Fibroblast of lung (primary cell): ENCODE measurements around the gene CYLC1. TPM values are rescaled to one million over a fixed set of nuclear protein-coding genes. Genes with fewer than 3 reads are reported as not detected.
A peak's percentile ranks its signal among the peaks of the same experiment; 100 is the strongest.

Source experiments
- DNase-seq, 2 donors: peaks; one replicate each; pipeline versions ENCODE4 v3.0.0 to v3.0.0-alpha.2; 2010; ENCODE audit warnings: low read depth in 2 of 2
- H2AFZ ChIP-seq: 2 replicates; pipeline ENCODE4 v1.5.1; 2012; ENCODE audit warnings: low read length, control low read depth, inconsistent platforms
- H3K27ac ChIP-seq: 2 replicates; pipeline ENCODE4 v1.5.1; 2011; ENCODE audit warnings: low read length, control low read depth; ENCODE audit not compliant: insufficient read depth
- H3K27me3 ChIP-seq: 2 replicates; pipeline ENCODE4 v1.5.1; 2011; ENCODE audit warnings: mild to moderate bottlenecking, low read length; ENCODE audit not compliant: control insufficient read depth, insufficient read depth
- H3K36me3 ChIP-seq: 2 replicates; pipeline ENCODE4 v1.5.1; 2011; ENCODE audit warnings: low read length; ENCODE audit not compliant: control insufficient read depth, insufficient read depth
- H3K4me1 ChIP-seq: 2 replicates; pipeline ENCODE4 v1.5.1; 2011; ENCODE audit warnings: low read length; ENCODE audit not compliant: control insufficient read depth, insufficient read depth; ENCODE audit errors: extremely low read depth
- H3K4me2 ChIP-seq: 2 replicates; pipeline ENCODE4 v1.5.1; 2011; ENCODE audit warnings: low read length, control low read depth; ENCODE audit not compliant: insufficient read depth; ENCODE audit errors: extremely low read depth
- H3K4me3 ChIP-seq, 4 experiments: fragments of 200-600 bp in 1 of 4; sonication (generic) in 1 of 4; replicated peaks in 1 of 4; 2 replicates each; pipeline ENCODE4 v1.5.1; 2011 to 2016; ENCODE audit warnings: low read length in 4 of 4, low read depth in 3 of 4, mild to moderate bottlenecking in 3 of 4, control low read depth in 2 of 4, inconsistent platforms in 1 of 4, mixed read lengths in 1 of 4; ENCODE audit not compliant: insufficient read depth in 1 of 4; ENCODE audit errors: control extremely low read depth in 1 of 4
- H3K79me2 ChIP-seq: 2 replicates; pipeline ENCODE4 v1.5.1; 2012; ENCODE audit warnings: mild to moderate bottlenecking, low read length, inconsistent platforms; ENCODE audit not compliant: control insufficient read depth, insufficient read depth
- H3K9ac ChIP-seq: 2 replicates; pipeline ENCODE4 v1.5.1; 2011; ENCODE audit warnings: mild to moderate bottlenecking, low read length, control low read depth; ENCODE audit not compliant: insufficient read depth
- H3K9me3 ChIP-seq: 2 replicates; pipeline ENCODE4 v1.5.1; 2012; ENCODE audit warnings: low read depth, low read length; ENCODE audit not compliant: control insufficient read depth, insufficient read depth
- H4K20me1 ChIP-seq: 2 replicates; pipeline ENCODE4 v1.5.1; 2011; ENCODE audit warnings: low read length; ENCODE audit not compliant: control insufficient read depth, insufficient read depth; ENCODE audit errors: extremely low read depth
- EZH2 ChIP-seq: IDR thresholded peaks from 2 replicates; pipeline ENCODE4 v1.5.1; 2012; ENCODE audit warnings: low read length, control low read depth, mild to moderate bottlenecking; ENCODE audit errors: missing control alignments
- polyA plus RNA-seq, 2 donors: library from polyadenylated mRNA; depleted of rRNA in 1 of 2; stranded (reverse) in 1 of 2; unstranded in 1 of 2; fragments of >200 nt; gene quantifications; 2 replicates each; pipeline ENCODE4 v1.2.1, GENCODE V29; 2011 to 2012; ENCODE audit warnings: missing spikeins in 1 of 2
- total RNA-seq: library from RNA; depleted of rRNA; stranded (reverse); fragments of >200 nt; gene quantifications from 2 replicates; pipeline ENCODE4 v1.2.1, GENCODE V29; 2014
- TF ChIP-seq, protein P1 (sequence below), 2 donors: IDR thresholded peaks in 1 of 2; conservative IDR thresholded peaks in 1 of 2; 1 replicate in 1 of 2; 2 replicates in 1 of 2; pipeline ENCODE4 v1.5.1; 2011 to 2012; ENCODE audit warnings: low read length in 2 of 2, control low read depth in 1 of 2, inconsistent platforms in 1 of 2, low read depth in 1 of 2, mild to moderate bottlenecking in 1 of 2

The CYLC1 gene
- total and polyA plus RNA-seq, 2 donors (not counting 1 experiment from before 2014, with no cell fraction given) = not detected

DNA sequence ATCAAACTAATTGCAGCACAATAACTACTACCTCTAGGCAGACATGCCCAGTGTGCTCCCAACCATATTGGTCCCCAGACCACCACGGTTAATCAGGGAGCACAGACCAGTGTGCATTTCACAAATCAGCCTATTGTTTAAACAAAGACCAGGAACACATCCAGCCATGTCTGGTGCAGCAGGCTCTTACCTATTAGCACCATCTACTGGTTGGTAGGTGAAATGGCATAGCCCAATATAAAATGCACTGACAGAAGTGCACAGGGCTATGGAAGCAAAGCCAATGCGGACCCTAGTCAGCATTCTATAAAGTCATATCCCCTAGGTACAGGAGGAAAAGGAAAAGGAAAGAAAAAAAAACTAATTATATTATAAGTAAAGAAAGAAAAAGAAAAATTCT is 15.5 kb upstream of the CYLC1 start:
- Histone ChIP-seq H2AFZ (no peak overlapping the region), H3K36me3 (no peaks in the 10 kb centered on the region), H3K9me3 (no peaks in the 10 kb centered on the region), H3K4me2 (no peak overlapping the region), H3K4me1 (no peaks in the 10 kb centered on the region), H3K9ac (no peak overlapping the region), H4K20me1 (no peaks in the 10 kb centered on the region), H3K79me2 (no peaks in the 10 kb centered on the region), H3K27ac (no peak overlapping the region), H3K27me3 (no peaks in the 10 kb centered on the region), H3K4me3 (no peak overlapping the region)
- TF ChIP-seq, protein P1, sequence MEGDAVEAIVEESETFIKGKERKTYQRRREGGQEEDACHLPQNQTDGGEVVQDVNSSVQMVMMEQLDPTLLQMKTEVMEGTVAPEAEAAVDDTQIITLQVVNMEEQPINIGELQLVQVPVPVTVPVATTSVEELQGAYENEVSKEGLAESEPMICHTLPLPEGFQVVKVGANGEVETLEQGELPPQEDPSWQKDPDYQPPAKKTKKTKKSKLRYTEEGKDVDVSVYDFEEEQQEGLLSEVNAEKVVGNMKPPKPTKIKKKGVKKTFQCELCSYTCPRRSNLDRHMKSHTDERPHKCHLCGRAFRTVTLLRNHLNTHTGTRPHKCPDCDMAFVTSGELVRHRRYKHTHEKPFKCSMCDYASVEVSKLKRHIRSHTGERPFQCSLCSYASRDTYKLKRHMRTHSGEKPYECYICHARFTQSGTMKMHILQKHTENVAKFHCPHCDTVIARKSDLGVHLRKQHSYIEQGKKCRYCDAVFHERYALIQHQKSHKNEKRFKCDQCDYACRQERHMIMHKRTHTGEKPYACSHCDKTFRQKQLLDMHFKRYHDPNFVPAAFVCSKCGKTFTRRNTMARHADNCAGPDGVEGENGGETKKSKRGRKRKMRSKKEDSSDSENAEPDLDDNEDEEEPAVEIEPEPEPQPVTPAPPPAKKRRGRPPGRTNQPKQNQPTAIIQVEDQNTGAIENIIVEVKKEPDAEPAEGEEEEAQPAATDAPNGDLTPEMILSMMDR (conservative IDR thresholded peaks at IDR 0.05 in 1 of 2, IDR thresholded peaks at IDR 0.05 in 1 of 2; ENCODE audit: low read depth in 1 of 2, low read length in 2 of 2) = peak; percentile 36 to 52
- no peak for TF ChIP-seq EZH2
- peak; percentile 9 to 15 for DNase-seq

DNA sequence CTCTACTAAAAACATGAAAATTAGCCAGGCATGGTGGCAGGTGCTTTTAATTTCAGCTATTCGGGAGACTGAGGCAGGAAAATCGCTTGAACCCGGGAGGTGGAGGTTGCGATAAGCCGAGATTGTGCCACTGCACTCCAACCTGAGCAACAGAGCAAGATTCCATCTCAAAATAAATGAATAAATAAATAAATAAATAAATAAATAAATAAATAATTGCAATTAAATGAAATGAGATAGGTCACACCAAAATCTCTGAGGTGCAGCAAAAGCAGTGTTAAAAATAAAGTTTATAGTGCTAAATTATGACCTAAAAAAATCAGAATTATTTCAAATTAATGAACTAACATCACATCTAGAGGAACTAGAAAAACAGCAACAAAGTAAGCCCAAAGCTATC is 13.6 kb upstream of the CYLC1 start:
- Histone ChIP-seq H2AFZ (no peak overlapping the region), H3K4me3 (no peak overlapping the region), H3K36me3 (no peaks in the 10 kb centered on the region), H3K4me1 (no peaks in the 10 kb centered on the region), H3K9me3 (no peaks in the 10 kb centered on the region), H3K79me2 (no peaks in the 10 kb centered on the region), H4K20me1 (no peaks in the 10 kb centered on the region), H3K27me3 (no peaks in the 10 kb centered on the region), H3K27ac (no peak overlapping the region), H3K4me2 (no peak overlapping the region), H3K9ac (no peak overlapping the region)
- DNase-seq = no peak
- TF ChIP-seq, protein P1 (conservative IDR thresholded peaks at IDR 0.05 in 1 of 2, IDR thresholded peaks at IDR 0.05 in 1 of 2; ENCODE audit: low read depth in 1 of 2, low read length in 2 of 2) = no peak
- no peak for TF ChIP-seq EZH2

DNA sequence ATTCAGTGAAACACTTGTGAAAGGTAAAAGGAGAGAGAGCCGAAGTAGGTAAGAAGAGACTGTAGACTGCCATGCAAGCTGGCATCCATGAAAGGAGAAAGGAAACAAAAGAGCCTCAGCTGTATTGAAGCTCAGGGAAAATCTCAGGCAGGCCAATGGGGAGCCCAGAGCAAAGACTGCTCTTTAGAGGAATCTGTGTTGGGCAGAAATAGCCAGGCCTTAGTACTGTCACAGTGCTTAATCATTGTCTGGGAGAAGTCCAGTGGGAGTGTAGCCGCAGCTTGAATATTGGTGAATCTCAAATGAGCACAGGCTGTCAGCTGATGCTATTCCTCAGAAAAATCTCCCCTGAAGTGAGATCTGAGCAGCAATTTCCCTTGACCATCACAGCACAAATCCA is 27.6 kb downstream of the CYLC1 start:
- no peak overlapping the region for H2AFZ ChIP-seq
- H4K20me1 ChIP-seq = no peaks in the 10 kb centered on the region
- H3K9ac ChIP-seq = no peak overlapping the region
- no peak overlapping the region for H3K4me3 ChIP-seq
- DNase-seq = no peak
- H3K27ac ChIP-seq = no peak overlapping the region
- no peaks in the 10 kb centered on the region for H3K36me3 ChIP-seq
- H3K27me3 ChIP-seq = no peaks in the 10 kb centered on the region
- no peaks in the 10 kb centered on the region for H3K79me2 ChIP-seq
- no peaks in the 10 kb centered on the region for H3K4me1 ChIP-seq
- no peak overlapping the region for H3K4me2 ChIP-seq
- no peaks in the 10 kb centered on the region for H3K9me3 ChIP-seq
- TF ChIP-seq EZH2 = no peak
- TF ChIP-seq, protein P1 (conservative IDR thresholded peaks at IDR 0.05 in 1 of 2, IDR thresholded peaks at IDR 0.05 in 1 of 2; ENCODE audit: low read depth in 1 of 2, low read length in 2 of 2) = no peak
